Jurkat, Clone E6-1 (cell line): Measurements from ENCODE around the gene C1orf50.
"Not testable (repeated sequence)": the region's sequence is repeated elsewhere in the genome, so short reads cannot be mapped to it uniquely, and the experiment has no call there.

Experiments used
- DNase-seq: peaks from one replicate; pipeline ENCODE4 v3.0.0-alpha.2; 2011; ENCODE audit warnings: low read depth, low spot score
- H3K4me3 ChIP-seq: 2 replicates; pipeline ENCODE4 v1.5.1; 2011; ENCODE audit warnings: mild to moderate bottlenecking, low read length, control low read depth, moderate library complexity

The C1orf50 gene

GRCh38 chr1:42738678-42739226 lies 28.3 kb upstream of the C1orf50 start:
- no peak for DNase-seq
- H3K4me3 ChIP-seq, result no peak overlapping the region

GRCh38 chr1:42739753-42740700 lies 27.0 kb upstream of the C1orf50 start, which contains the start of gene CLDN19:
Gene CLDN19, minus strand, starts transcription at chr1:42740236. Its CDS starts 173 bp downstream, at chr1:42740063.
- DNase-seq, result no peak
- no peak within 1 kb of the TSS for H3K4me3 ChIP-seq

DNA sequence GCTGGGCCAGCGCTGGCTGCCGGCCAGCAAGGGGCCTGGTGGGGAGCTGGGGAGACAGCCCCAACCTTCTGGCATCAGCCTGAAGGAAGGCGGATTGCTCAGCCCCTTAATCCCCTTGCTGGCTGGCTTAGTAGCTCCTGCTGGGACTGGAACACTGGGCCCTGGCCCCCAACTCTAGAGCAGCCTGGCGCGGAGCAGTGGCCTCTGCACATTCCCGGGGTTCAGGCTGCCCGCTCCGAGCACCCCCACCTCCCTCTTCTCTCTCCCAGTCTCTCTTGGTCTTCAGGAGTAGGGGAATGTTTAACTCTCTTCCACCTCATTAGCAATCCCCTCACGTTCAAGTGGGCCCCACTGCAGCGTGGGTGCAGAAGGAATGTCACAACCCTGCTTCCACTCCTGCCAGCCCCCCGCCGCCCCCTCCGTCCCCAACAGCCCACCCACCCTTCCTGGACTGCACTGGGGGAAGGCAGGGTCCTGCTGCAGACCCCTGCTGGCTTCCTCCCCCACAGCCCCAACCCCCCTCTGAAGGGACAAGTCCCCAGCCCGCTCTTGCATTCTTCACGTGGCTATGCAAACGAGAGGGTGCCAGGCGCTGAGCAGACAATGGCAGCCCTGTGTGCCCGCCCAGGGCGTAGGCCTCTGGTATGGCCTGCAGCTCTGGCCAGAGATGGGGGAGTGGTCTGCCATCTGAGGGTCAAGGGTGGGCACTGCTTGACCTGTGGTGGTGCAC lies 26.0 kb upstream of the C1orf50 start:
- no peak for DNase-seq
- no peak overlapping the region for H3K4me3 ChIP-seq

DNA sequence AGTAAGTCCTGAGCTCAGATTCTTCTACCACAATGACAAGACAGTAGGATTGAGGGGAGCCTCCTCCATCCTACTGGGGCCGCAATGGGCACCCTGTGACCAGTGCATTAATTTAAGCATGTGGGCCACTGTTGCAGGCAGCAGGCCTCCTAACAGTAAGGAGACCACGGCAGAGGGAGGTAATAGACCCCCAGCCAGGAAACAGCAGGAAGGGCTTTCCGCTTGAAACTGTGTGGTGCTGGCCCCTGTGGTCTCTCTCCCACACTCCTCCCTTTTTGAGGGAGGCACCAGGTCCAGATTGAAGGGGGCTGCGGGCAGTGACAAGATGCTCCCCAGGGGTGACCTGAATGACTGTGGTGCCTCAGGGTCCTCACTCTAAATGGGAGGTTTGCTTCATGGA lies 25.3 kb upstream of the C1orf50 start:
- no peak for DNase-seq

GRCh38 chr1:42742141-42742540 lies 24.9 kb upstream of the C1orf50 start:
- no peak overlapping the region for H3K4me3 ChIP-seq
- no peak for DNase-seq

More for the DNA sequence above, 25.3 kb upstream of the C1orf50 start:
- H3K4me3 ChIP-seq, result no peak overlapping the region

- no peak overlapping the region for H3K4me3 ChIP-seq
Measured at GRCh38 chr1:42742617-42743316, 24.3 kb upstream of the C1orf50 start.

GRCh38 chr1:42743317-42744147 lies 23.5 kb upstream of the C1orf50 start:
- H3K4me3 ChIP-seq, result no peak overlapping the region
- DNase-seq, result no peak

More at GRCh38 chr1:42742617-42743316, 24.3 kb upstream of the C1orf50 start:
- no peak for DNase-seq

DNA sequence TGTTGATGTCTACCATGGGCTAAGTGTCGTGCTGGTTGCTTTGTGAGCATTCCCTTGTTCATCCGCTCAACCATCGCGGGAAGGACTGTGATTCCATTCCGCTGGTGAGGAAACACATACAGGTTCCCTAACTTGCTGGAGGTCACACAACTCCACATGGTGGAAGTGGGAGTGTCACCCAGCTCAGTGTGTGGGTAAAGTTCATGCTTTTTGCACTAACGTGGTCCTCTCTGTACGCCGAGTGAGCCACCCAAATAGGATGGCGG lies 23.0 kb upstream of the C1orf50 start:
- no peak for DNase-seq
- no peak overlapping the region for H3K4me3 ChIP-seq

GRCh38 chr1:42745851-42746250 lies 21.2 kb upstream of the C1orf50 start:
- no peak for DNase-seq
- no peak overlapping the region for H3K4me3 ChIP-seq

DNA sequence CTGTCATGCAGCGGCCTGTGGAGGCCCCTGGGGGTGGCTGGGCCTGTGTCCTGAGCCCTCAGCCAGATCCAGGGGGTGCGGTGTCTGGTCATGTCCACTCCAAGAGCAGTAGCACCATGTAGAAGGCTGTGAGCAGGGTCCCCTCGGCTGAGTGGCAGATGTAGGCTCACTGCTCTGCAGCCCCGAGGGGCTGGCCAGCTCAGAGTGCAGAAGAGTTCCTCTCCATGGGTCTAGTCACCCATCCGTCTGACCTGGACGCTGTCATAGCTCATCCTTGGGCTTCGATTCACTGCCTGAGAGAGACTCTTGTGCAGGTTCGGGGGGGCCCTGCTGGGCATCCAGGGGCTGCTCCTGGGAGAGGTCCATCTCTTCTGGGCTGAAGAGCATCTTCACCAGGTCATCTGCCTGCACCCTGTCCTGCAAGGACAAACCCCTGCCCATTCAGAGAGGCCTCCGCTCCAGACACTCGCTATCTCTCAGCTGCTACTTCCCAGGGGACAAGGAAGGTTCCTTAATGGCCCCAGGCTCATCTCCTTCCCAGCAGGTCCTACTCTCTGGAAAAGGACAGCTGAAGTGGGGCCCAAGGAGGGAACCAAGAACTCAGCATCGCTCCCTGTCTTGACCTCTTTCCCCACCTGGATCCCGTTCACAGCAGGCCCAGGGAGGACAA lies 20.5 kb upstream of the C1orf50 start:
- no peak for DNase-seq

DNA sequence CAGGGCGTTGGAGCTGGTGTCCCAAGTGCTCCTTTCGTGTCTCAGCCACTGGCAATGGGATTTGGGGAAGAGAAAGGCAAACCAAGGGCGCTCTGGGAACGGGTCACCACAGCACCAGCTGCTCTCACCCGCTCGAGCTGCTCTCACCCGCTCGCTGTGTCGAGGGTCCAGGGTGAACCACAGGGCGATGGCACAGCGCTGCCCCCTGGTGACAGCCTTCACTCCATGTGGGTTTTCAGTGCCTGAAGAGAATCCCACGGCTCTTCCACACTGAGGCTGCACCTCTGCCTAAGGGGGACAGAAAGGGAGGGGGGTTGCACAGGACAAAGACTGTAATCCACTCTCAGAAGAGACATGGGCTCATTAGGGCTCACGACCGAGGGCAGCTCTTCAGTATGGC lies 19.9 kb upstream of the C1orf50 start:
- DNase-seq, result no peak
- no peak overlapping the region for H3K4me3 ChIP-seq

More for the DNA sequence above, 20.5 kb upstream of the C1orf50 start:
- no peak overlapping the region for H3K4me3 ChIP-seq

DNA sequence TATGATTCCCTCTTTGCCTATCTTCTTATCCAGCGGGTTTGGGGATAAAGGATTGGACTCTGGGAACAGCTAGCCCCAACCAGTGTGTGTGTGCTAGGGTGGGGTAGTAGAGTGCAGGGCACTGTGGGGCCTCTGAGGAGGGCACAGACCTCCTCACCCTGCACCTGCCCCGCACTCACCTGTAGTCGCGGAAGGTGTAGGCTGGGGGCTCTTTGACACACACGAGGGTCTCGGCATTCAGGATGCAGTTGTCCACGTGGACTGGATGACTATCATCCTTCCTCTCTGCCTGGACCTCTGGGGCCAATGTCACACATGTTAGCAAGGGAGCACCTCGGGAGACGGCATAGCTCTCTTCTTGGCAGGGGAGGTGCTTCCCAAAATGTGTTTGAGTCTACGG lies 19.0 kb upstream of the C1orf50 start:
- H3K4me3 ChIP-seq, result no peak overlapping the region
- DNase-seq, result no peak

DNA sequence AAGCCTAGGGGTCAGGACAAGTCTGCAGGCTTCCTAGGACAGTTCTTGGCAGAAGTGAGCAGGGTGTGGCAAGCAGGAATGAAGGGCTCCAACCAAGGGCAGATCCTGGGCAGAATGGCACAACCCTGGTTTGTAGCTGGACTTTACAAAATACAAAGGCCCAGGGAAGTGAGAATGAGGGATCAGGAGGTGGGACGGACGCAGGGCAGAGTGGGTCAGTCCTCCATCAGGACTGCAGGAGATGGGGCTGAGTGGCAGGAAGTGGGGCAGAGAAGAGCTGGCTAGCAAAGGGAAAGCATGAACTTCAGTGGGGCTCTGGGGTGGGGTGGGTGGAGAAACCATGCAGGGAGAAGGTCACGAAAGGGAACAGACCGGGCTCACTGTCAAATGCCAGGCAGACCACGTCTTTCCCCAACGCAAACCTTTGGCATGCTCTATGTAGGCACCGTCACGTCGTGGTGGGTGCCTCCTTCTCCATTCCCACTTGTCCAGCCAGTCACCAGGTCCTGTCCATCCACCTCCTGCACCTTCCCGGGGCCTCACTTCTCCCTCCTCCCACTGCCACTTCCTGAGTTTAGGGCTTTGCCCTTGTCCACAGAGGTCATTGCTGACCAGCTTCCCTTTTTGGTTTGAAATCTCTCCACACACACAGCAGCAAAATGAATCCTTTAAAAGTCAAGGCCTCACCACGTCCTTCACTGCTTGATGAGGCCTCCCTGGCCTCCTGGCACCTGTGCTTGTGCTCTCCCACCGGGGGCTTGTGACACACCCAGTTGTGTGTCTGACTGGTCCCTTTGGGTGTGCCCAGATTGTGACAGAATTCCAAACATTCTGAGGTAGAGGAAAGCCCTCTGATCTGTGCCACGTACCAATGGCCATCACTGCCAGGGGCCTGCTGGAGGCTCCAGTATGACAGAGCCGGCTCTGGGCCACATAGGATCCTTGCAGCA lies 18.3 kb upstream of the C1orf50 start:
- DNase-seq, result no peak
- H3K4me3 ChIP-seq, result no peak overlapping the region

DNA sequence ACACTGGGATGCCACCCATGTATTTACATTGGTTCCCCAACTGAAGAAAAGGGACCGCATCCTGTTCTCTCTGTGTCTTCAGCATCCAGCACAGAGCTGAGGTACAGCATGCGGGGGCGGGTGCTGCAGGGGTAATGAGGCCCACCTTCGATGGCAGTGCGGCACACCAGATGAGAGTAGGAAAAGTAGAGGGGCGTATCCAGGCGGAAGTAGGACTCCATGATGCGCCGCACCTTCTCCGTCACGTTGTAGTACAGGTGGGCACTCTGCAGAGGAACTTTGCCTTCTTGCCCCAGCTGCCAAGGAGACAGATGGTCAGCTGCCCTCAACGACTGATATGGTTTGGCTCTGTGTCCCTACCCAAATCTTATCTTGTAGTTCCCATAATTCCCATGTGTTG lies 17.0 kb upstream of the C1orf50 start:
- DNase-seq, result no peak
- H3K4me3 ChIP-seq, result no peak overlapping the region

DNA sequence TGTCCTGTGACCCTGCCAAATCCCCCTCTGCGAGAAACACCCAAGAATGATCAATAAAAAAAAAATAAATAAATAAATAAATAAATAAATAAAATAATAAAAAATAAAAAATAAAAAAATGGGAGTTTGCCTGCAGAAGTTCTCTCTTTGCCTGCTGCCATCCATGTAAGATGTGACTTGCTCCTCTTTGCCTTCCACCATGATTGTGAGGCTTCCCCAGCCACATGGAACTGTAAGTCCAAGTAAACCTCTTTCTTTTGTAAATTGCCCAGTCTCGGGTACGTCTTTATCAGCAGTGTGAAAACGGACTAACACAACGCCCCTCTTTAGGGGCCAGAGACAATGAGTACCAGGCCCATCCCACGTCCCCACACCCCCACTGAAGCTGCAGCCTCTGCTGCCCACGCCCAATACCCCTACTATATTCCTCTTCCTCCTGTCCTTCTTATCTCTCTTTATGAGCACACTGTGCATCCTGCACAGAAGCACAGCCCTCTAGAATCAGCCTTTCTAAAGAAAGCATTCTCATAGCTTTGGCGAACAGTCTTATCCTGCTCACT lies 15.5 kb upstream of the C1orf50 start:
- not testable (repeated sequence) for H3K4me3 ChIP-seq, DNase-seq

- no peak for DNase-seq
- H3K4me3 ChIP-seq, result no peak overlapping the region
Measured at GRCh38 chr1:42752284-42752683, 14.8 kb upstream of the C1orf50 start.

DNA sequence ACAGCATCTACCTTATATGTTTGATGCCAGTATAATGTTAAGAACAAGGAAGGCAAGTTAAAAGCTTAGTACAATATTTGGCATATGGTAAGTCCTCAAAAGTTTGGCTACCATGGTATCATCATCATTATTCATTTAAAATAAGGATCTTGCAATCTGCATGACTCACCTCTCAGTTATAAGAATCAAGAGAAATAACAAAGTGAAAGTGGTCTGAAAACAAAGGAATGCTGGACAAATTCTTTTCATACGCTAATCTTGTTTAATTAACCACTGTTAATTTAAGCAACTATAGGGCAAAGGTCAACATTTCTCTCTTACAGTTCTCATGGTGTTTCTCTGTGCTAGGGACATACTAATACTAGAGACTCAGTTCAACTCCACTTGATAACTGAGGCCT lies 14.0 kb upstream of the C1orf50 start:
- no peak for DNase-seq
- no peak overlapping the region for H3K4me3 ChIP-seq
